GM13977 (cell line): ENCODE measurements around the gene GRWD1.

ENCODE experiments used
- DNase-seq: peaks from one replicate; pipeline ENCODE4 v3.0.0; 2012; ENCODE audit warnings: low spot score
- CTCF ChIP-seq: IDR thresholded peaks from 2 replicates; pipeline ENCODE4 v1.5.1; 2012; ENCODE audit warnings: mild to moderate bottlenecking, control low read depth; ENCODE audit not compliant: insufficient read depth; ENCODE audit errors: extremely low read depth, missing control alignments
- in situ Hi-C: fragments of 300-500 bp; cut with MboI; formaldehyde crosslinking; loops from one replicate; pipeline ENCODE4 v1.12.0; 2022; ENCODE audit warnings: low sequenced_read_pairs, low pct_unique_long_range_greater_than_20kb, mixed read lengths, inconsistent platforms; ENCODE audit not compliant: unreplicated experiment

GRWD1 gene

GRCh38 chr19:48446579-48446978, 796 bp downstream of the GRWD1 start:
- no peak for TF ChIP-seq CTCF
- DNase-seq = no peak
- in situ Hi-C loops = no loop called here

GRCh38 chr19:48448563-48448962, 2.8 kb downstream of the GRWD1 start:
- in situ Hi-C loops = no loop called here

GRCh38 chr19:48450441-48450840, 4.7 kb downstream of the GRWD1 start:
- in situ Hi-C loops = no loop called here
- no peak for TF ChIP-seq CTCF
- DNase-seq = no peak

More at GRCh38 chr19:48448563-48448962, 2.8 kb downstream of the GRWD1 start:
- no peak for DNase-seq
- TF ChIP-seq CTCF = no peak

GRCh38 chr19:48450863-48451262, 5.1 kb downstream of the GRWD1 start:
- no peak for TF ChIP-seq CTCF
- DNase-seq = no peak
- in situ Hi-C loops = no loop called here

GRCh38 chr19:48451624-48452023, 5.8 kb downstream of the GRWD1 start:
- no peak for TF ChIP-seq CTCF
- in situ Hi-C loops = no loop called here
- DNase-seq = no peak

- no peak for DNase-seq
Measured at GRCh38 chr19:48452289-48453190, 6.8 kb downstream of the GRWD1 start.

More at GRCh38 chr19:48452289-48453190, 6.8 kb downstream of the GRWD1 start:
- in situ Hi-C loops = no loop called here
- TF ChIP-seq CTCF = no peak
